Smooth muscle cell (in vitro differentiated cells): Measurements from ENCODE around the gene TMEM181. TPM values are rescaled to one million over a fixed set of nuclear protein-coding genes. Genes with fewer than 3 reads are reported as not detected.

Source experiments
- DNase-seq: peaks from one replicate; lab custom pipeline; 2025; ENCODE audit not compliant: unreplicated experiment; lab: John Stamatoyannopoulos, UW
- H2AFZ ChIP-seq: fragments of 200-600 bp; sonication (generic); 2 replicates; pipeline ENCODE4 v1.6.0; 2016; ENCODE audit warnings: antibody characterized with exemption, low read depth, mild to moderate bottlenecking
- H3F3A ChIP-seq: fragments of 200-600 bp; sonication (generic); 2 replicates; pipeline ENCODE4 v1.6.0; 2017; ENCODE audit warnings: antibody characterized with exemption, low read depth
- H3K27ac ChIP-seq: fragments of 200-600 bp; sonication (generic); 2 replicates; pipeline ENCODE4 v1.5.1; 2016; ENCODE audit warnings: low read depth, mild to moderate bottlenecking
- H3K27me3 ChIP-seq: fragments of 200-600 bp; sonication (generic); 2 replicates; pipeline ENCODE4 v1.6.1; 2016; ENCODE audit warnings: low read depth, mild to moderate bottlenecking
- H3K36me3 ChIP-seq: fragments of 200-600 bp; sonication (generic); 2 replicates; pipeline ENCODE4 v1.5.1; 2016; ENCODE audit warnings: low read depth
- H3K4me1 ChIP-seq: fragments of 200-600 bp; sonication (generic); 2 replicates; pipeline ENCODE4 v1.5.1; 2016; ENCODE audit warnings: low read depth
- H3K4me2 ChIP-seq: fragments of 200-600 bp; sonication (generic); 2 replicates; pipeline ENCODE4 v1.6.0; 2016; ENCODE audit warnings: mild to moderate bottlenecking
- H3K4me3 ChIP-seq: fragments of 200-600 bp; sonication (generic); 2 replicates; pipeline ENCODE4 v1.5.1; 2016; ENCODE audit warnings: mild to moderate bottlenecking
- H3K79me2 ChIP-seq: fragments of 200-600 bp; sonication (generic); 2 replicates; pipeline ENCODE4 v1.6.0; 2016; ENCODE audit warnings: low read depth, mild to moderate bottlenecking
- H3K9ac ChIP-seq: fragments of 200-600 bp; sonication (generic); 2 replicates; pipeline ENCODE4 v1.6.0; 2016; ENCODE audit warnings: low read depth
- H3K9me3 ChIP-seq: fragments of 200-600 bp; sonication (generic); replicated peaks from 2 replicates; pipeline ENCODE4 v1.5.1; 2016; ENCODE audit warnings: low read depth
- H4K20me1 ChIP-seq: fragments of 200-600 bp; sonication (generic); 2 replicates; pipeline ENCODE4 v1.6.0; 2016; ENCODE audit warnings: low read depth
- WGBS: methylation state at CpG from one replicate; pipeline ENCODE4 v1.1.7; 2016; ENCODE audit warnings: low lambda C conversion rate; 5-methylcytosine and 5-hydroxymethylcytosine counted together
- polyA plus RNA-seq: library from polyadenylated mRNA; unstranded; fragments of >200 nt; fragmentation: Nextera tagmentation; extraction: Ambion mirVana; gene quantifications from 2 replicates; pipeline ENCODE4 v1.2.1, GENCODE V29; 2016
- total RNA-seq: library from RNA; depleted of rRNA; stranded (reverse); fragments of >200 nt; gene quantifications from 2 replicates; pipeline ENCODE4 v1.2.3, GENCODE V29; 2014
- TF ChIP-seq, protein P1 (sequence below): fragments of 200-600 bp; sonication (generic); IDR thresholded peaks from 2 replicates; pipeline ENCODE4 v1.5.1; 2017; ENCODE audit warnings: borderline replicate concordance, mild to moderate bottlenecking, antibody characterized with exemption; ENCODE audit not compliant: insufficient read depth, poor library complexity, severe bottlenecking

TMEM181 gene
- total and polyA plus RNA-seq, 2 experiments from 2014 or later: 15.3 to 29.0 TPM

- no peak overlapping the region for H2AFZ ChIP-seq
- TF ChIP-seq, protein P1, sequence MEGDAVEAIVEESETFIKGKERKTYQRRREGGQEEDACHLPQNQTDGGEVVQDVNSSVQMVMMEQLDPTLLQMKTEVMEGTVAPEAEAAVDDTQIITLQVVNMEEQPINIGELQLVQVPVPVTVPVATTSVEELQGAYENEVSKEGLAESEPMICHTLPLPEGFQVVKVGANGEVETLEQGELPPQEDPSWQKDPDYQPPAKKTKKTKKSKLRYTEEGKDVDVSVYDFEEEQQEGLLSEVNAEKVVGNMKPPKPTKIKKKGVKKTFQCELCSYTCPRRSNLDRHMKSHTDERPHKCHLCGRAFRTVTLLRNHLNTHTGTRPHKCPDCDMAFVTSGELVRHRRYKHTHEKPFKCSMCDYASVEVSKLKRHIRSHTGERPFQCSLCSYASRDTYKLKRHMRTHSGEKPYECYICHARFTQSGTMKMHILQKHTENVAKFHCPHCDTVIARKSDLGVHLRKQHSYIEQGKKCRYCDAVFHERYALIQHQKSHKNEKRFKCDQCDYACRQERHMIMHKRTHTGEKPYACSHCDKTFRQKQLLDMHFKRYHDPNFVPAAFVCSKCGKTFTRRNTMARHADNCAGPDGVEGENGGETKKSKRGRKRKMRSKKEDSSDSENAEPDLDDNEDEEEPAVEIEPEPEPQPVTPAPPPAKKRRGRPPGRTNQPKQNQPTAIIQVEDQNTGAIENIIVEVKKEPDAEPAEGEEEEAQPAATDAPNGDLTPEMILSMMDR: no peak
- H3K27ac ChIP-seq: peak overlapping the region; percentile 99
- H3K4me3 ChIP-seq: no peak overlapping the region
- no peaks in the 10 kb centered on the region for H3K27me3 ChIP-seq
- H3K4me2 ChIP-seq: no peak overlapping the region
- H3K9me3 ChIP-seq: no peaks in the 10 kb centered on the region
- H3K4me1 ChIP-seq: peaks cover 19% of the 10 kb centered on the region
- no peak for DNase-seq
- WGBS: 68% methylated on average over 10 of the region's 10 CpGs
- H3K79me2 ChIP-seq: peaks cover 28% of the 10 kb centered on the region
- no peaks in the 10 kb centered on the region for H3F3A ChIP-seq
- H4K20me1 ChIP-seq: peaks cover 19% of the 10 kb centered on the region
- H3K36me3 ChIP-seq: no peaks in the 10 kb centered on the region
- no peak overlapping the region for H3K9ac ChIP-seq
These were observed 86.4 kb downstream of the TMEM181 start for GRCh38 chr6:158646023-158646910.

DNA sequence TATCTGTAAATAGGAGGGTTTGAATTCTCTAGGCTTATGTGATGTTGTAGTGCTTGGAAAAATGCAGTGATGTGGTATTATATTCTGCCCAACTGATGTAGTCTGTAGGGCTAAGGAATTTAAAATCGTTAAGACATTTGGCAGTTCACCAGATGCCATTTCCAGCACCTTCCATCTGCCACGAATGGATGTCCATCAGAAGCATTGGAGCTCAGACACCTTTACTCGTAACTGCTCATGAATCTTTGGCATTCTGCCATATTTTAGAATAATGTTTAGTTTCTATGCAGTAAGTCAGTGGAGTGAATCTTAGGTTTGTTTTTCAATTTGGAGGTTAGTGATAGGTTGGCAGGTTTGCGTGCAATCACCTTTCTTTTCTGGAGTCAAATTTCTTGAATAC, 87.6 kb downstream of the TMEM181 start:
- Histone ChIP-seq H3K9me3 (no peaks in the 10 kb centered on the region), H3K4me1 (peaks cover 19% of the 10 kb centered on the region), H2AFZ (no peak overlapping the region), H3K36me3 (no peaks in the 10 kb centered on the region), H3K4me2 (no peak overlapping the region), H3K4me3 (no peak overlapping the region), H3K9ac (no peak overlapping the region), H4K20me1 (peaks cover 6% of the 10 kb centered on the region), H3K27me3 (no peaks in the 10 kb centered on the region), H3F3A (no peaks in the 10 kb centered on the region), H3K79me2 (peaks cover 17% of the 10 kb centered on the region), H3K27ac (peak overlapping the region; percentile 99)
- TF ChIP-seq, protein P1: no peak
- no peak for DNase-seq
- WGBS: 69% methylated on average over 4 of the region's 4 CpGs

- Histone ChIP-seq H4K20me1 (no peaks in the 10 kb centered on the region), H3K4me1 (peaks cover 8% of the 10 kb centered on the region), H3K36me3 (no peaks in the 10 kb centered on the region), H3K9me3 (no peaks in the 10 kb centered on the region), H3K9ac (peak overlapping the region; percentile 37), H2AFZ (no peak overlapping the region), H3K27me3 (no peaks in the 10 kb centered on the region), H3F3A (no peaks in the 10 kb centered on the region), H3K79me2 (peaks cover 5% of the 10 kb centered on the region), H3K4me3 (no peak overlapping the region), H3K4me2 (peak overlapping the region; percentile 38), H3K27ac (peak overlapping the region; percentile 80)
- no peak for DNase-seq
- TF ChIP-seq, protein P1: no peak
- WGBS: 40% methylated on average over 5 of the region's 5 CpGs
These were observed 88.8 kb downstream of the TMEM181 start for GRCh38 chr6:158648682-158649131.
